Stomach (tissue), 4 donors: ENCODE data around the gene COL5A1.

Experiments
- CTCF ChIP-seq, 7 experiments: fragments of 450-650 bp in 4 of 7; fragments of 200-600 bp in 3 of 7; sonication (generic) in 3 of 7; IDR thresholded peaks; one replicate each; pipeline ENCODE4 v1.5.1; 2016 to 2019; ENCODE audit warnings: antibody characterized with exemption in 7 of 7, control low read depth in 2 of 7, mild to moderate bottlenecking in 1 of 7
- POLR2A ChIP-seq, 4 donors: fragments of 450-650 bp; IDR thresholded peaks; one replicate each; pipeline ENCODE4 v1.6.1; 2016; ENCODE audit warnings: antibody characterized with exemption in 4 of 4, control low read depth in 2 of 4, mild to moderate bottlenecking in 1 of 4, moderate library complexity in 1 of 4

DNA sequence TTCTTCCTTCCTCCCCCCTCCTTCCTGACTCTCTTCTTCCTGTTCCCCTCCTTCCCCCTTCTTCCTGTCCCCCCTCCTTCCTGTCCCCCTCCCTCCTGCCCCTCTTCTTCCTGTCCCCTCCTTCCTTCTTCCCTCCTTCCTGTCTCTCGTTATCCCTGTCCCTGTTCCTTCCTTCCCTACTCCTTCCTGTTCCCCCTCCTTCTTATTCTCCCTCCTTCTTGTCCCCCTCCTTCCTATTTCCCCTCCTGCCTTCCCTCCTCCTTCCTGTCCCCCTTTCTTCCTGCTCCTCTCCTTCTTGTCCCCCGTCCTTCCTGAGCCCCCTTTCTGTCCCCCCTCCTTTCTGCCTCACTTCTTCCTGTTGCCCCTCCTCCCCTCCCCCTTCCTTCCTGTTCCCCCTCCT lies 70.6 kb downstream of the COL5A1 start:
- TF ChIP-seq POLR2A (IDR thresholded peaks at IDR 0.05) (no peak), CTCF (IDR thresholded peaks at IDR 0.05) (no peak)
